HepG2 (cell line): ENCODE results near the gene CTNNBIP1. TPM values are rescaled to one million over a fixed set of nuclear protein-coding genes. Genes with fewer than 3 reads are reported as not detected.

ENCODE experiments used
- ATAC-seq: fragments of 200-7000 bp; cut with Tn5 transposase; 3 replicates; pipeline ENCODE4 v1.9.1; 2020; ENCODE audit warnings: mild to moderate bottlenecking, moderate library complexity
- BruUV-seq: library from RNA; stranded (reverse); fragments of 400-500 nt; replicated peaks from 2 replicates; lab custom pipeline; 2021; lab: Mats Ljungman, UMichigan
- CTCF ChIA-PET: fragments of 300-600 bp; formaldehyde crosslinking; extraction: SDS; loops from one replicate; lab custom pipeline; 2021; ENCODE audit warnings: low total read pairs, inconsistent platforms, low intra/inter-chr PET ratio; lab: Yijun Ruan, JAX
- POLR2A ChIA-PET: fragments of 350-600 bp; sonication (Branson Sonifier 250); formaldehyde crosslinking; loops from one replicate; lab custom pipeline; 2020; ENCODE audit warnings: antibody characterized with exemption, inconsistent platforms; lab: Yijun Ruan, JAX
- DNase-seq: peaks from one replicate; pipeline ENCODE4 v3.0.0-alpha.2; 2015; ENCODE audit warnings: low spot score
- FAIRE-seq: peaks from 3 replicates; lab custom pipeline; 2011; peaks lifted over from hg19 to GRCh38; lab: Jason Lieb, UNC
- H2AFZ ChIP-seq: one replicate; pipeline ENCODE4 v1.6.1; 2011; ENCODE audit warnings: low read length, inconsistent platforms
- H3K27ac ChIP-seq: fragments of 300-600 bp; 3 replicates; pipeline ENCODE4 v1.8.0; 2011; ENCODE audit warnings: mixed run types, mild to moderate bottlenecking, mixed read lengths, low read length, inconsistent platforms; ENCODE audit not compliant: insufficient read depth; ENCODE audit errors: extremely low read length
- H3K27me3 ChIP-seq, 2 experiments: fragments of 200-600 bp in 1 of 2; 2 replicates in 1 of 2; 3 replicates in 1 of 2; pipeline versions ENCODE4 v1.6.0 to v1.8.0; 2011; ENCODE audit warnings: low read length in 2 of 2, mild to moderate bottlenecking in 2 of 2, moderate library complexity in 2 of 2, inconsistent platforms in 1 of 2; ENCODE audit not compliant: insufficient read depth in 2 of 2, control insufficient read depth in 1 of 2
- H3K36me3 ChIP-seq, 2 experiments: fragments of 200-600 bp in 1 of 2; replicated peaks in 1 of 2; 2 replicates in 1 of 2; 3 replicates in 1 of 2; pipeline versions ENCODE4 v1.5.1 to v1.8.0; 2011; ENCODE audit warnings: low read length in 2 of 2, inconsistent platforms in 1 of 2; ENCODE audit not compliant: insufficient read depth in 2 of 2, control insufficient read depth in 1 of 2
- H3K4me1 ChIP-seq: 2 replicates; pipeline ENCODE4 v1.5.1; 2012; ENCODE audit warnings: low read length, inconsistent platforms; ENCODE audit not compliant: insufficient read depth
- H3K4me2 ChIP-seq: 2 replicates; pipeline ENCODE4 v1.6.0; 2011; ENCODE audit warnings: low read depth, low read length, inconsistent platforms
- H3K4me3 ChIP-seq, 3 experiments: fragments of 200-600 bp in 1 of 3; sonication (generic), shearing (Covaris generic) in 1 of 3; replicated peaks in 1 of 3; 2 replicates each; pipeline ENCODE4 v1.5.1; 2011 to 2016; ENCODE audit warnings: low read length in 3 of 3, inconsistent platforms in 2 of 3, low read depth in 2 of 3, mild to moderate bottlenecking in 2 of 3, control low read depth in 1 of 3, mixed read lengths in 1 of 3; ENCODE audit not compliant: insufficient read depth in 1 of 3
- H3K79me2 ChIP-seq: one replicate; pipeline ENCODE4 v1.6.1; 2011; ENCODE audit warnings: low read length, inconsistent platforms; ENCODE audit not compliant: insufficient read depth
- H3K9ac ChIP-seq: 2 replicates; pipeline ENCODE4 v1.6.0; 2011; ENCODE audit warnings: mild to moderate bottlenecking, low read depth, low read length, inconsistent platforms; ENCODE audit not compliant: insufficient read depth
- H3K9me3 ChIP-seq: 2 replicates; pipeline ENCODE4 v1.5.1; 2012; ENCODE audit warnings: mild to moderate bottlenecking, low read length
- H4K20me1 ChIP-seq: 2 replicates; pipeline ENCODE4 v1.6.0; 2011; ENCODE audit warnings: inconsistent platforms, mild to moderate bottlenecking, low read length, moderate library complexity; ENCODE audit not compliant: insufficient read depth
- ERF ChIP-seq: IDR thresholded peaks from 2 replicates; pipeline ENCODE4 v1.6.1; 2018; ENCODE audit warnings: missing biosample characterization, missing genetic modification reagents
- ETS1 ChIP-seq: sonication (generic); formaldehyde crosslinking; IDR thresholded peaks from 2 replicates; pipeline ENCODE4 v1.4.0; 2020; ENCODE audit warnings: missing genetic modification reagents
- MIER3 ChIP-seq: IDR thresholded peaks from 2 replicates; pipeline ENCODE4 v1.6.1; 2016; ENCODE audit warnings: missing compliant biosample characterization, borderline replicate concordance
- PHF20 ChIP-seq: sonication (generic); formaldehyde crosslinking; IDR thresholded peaks from 2 replicates; pipeline ENCODE4 v1.5.0; 2020; ENCODE audit warnings: mild to moderate bottlenecking, missing genetic modification reagents
- PITX1 ChIP-seq: sonication (generic); formaldehyde crosslinking; IDR thresholded peaks from 2 replicates; pipeline ENCODE4 v1.5.1; 2020; ENCODE audit warnings: mild to moderate bottlenecking, missing genetic modification reagents
- RELA ChIP-seq: sonication (generic); formaldehyde crosslinking; IDR thresholded peaks from 2 replicates; pipeline ENCODE4 v1.4.0; 2020; ENCODE audit warnings: missing genetic modification reagents
- SP1 ChIP-seq, 2 experiments: fragments of 450-650 bp in 1 of 2; sonication (generic) in 1 of 2; formaldehyde crosslinking in 1 of 2; IDR thresholded peaks; 2 replicates each; pipeline versions ENCODE4 v1.4.0 to v1.6.1; 2016 to 2020; ENCODE audit warnings: missing genetic modification reagents in 1 of 2
- ZBTB4 ChIP-seq: sonication (generic); formaldehyde crosslinking; IDR thresholded peaks from 2 replicates; pipeline ENCODE4 v1.4.0; 2020; ENCODE audit warnings: missing genetic modification reagents, mild to moderate bottlenecking, borderline replicate concordance
- ZSCAN21 ChIP-seq: sonication (generic); formaldehyde crosslinking; IDR thresholded peaks from 2 replicates; pipeline ENCODE4 v1.8.0; 2022; ENCODE audit warnings: mild to moderate bottlenecking, missing genetic modification reagents, moderate library complexity, borderline replicate concordance
- WGBS: methylation state at CpG from one replicate; pipeline ENCODE4 v1.1.6; 2017; ENCODE audit warnings: low lambda C conversion rate; 5-methylcytosine and 5-hydroxymethylcytosine counted together
- in situ Hi-C: cut with HindIII; loops from 2 replicates; pipeline ENCODE4 v1.10.0; 2017; ENCODE audit warnings: low pct_unique_long_range_greater_than_20kb; ENCODE audit not compliant: extremely low pct_ligation_motif_present
- intact Hi-C: fragments of 100-400 bp; cut with micrococcal nuclease; formaldehyde crosslinking; loops from one replicate; pipeline ENCODE4 v1.10.0; 2022; ENCODE audit not compliant: unreplicated experiment
- polyA plus RNA-seq, 8 experiments: library from polyadenylated mRNA; depleted of rRNA in 3 of 8; stranded (reverse) in 7 of 8; unstranded in 1 of 8; fragments of >200 nt; fragmentation: Illumina TruSeq in 4 of 8; extraction: Trizol in 4 of 8; gene quantifications; 2 replicates each; pipeline versions ENCODE4 v1.2.1 to v1.2.3, GENCODE V29; 2011 to 2016; ENCODE audit warnings: low read depth in 4 of 8, missing spikeins in 1 of 8, mixed read lengths in 1 of 8; ENCODE audit not compliant: insufficient read depth in 1 of 8
- total RNA-seq, 5 experiments: library from RNA; depleted of rRNA; stranded (reverse); fragments of >200 nt; fragmentation: Illumina TruSeq; extraction: Trizol; gene quantifications; 2 replicates each; pipeline ENCODE4 v1.2.3, GENCODE V29; 2016; ENCODE audit warnings: low read depth in 1 of 5
- TF ChIP-seq, protein P1 (sequence below): sonication (generic); formaldehyde crosslinking; IDR thresholded peaks from 2 replicates; pipeline ENCODE4 v1.8.0; 2022; ENCODE audit warnings: missing genetic modification reagents, low read depth, mild to moderate bottlenecking, borderline replicate concordance
- TF ChIP-seq, protein P2 (sequence below): sonication (generic); formaldehyde crosslinking; conservative IDR thresholded peaks from 2 replicates; pipeline ENCODE4 v1.5.0; 2020; ENCODE audit warnings: missing genetic modification reagents

Gene CTNNBIP1
- total and polyA plus RNA-seq, 2 of the 13 experiments (the other 11 are each of a cell fraction or from before 2014, with no cell fraction given) = 71.7 to 83.0 TPM

GRCh38 chr1:9850442-9851162 lies 59.5 kb downstream of the CTNNBIP1 start:
- ChIA-PET POLR2A (no interaction called here), CTCF (no interaction called here)
- BruUV-seq = no TSS peak
- Histone ChIP-seq H3K9me3 (0 out of 2 replicates have a peak, but pooled peaks cover 3% of the 10 kb centered on the region), H3K27me3 (no peaks in the 10 kb centered on the region), H3K36me3 (peaks cover 11 to 40% of the 10 kb centered on the region in 2 experiments; a peak in 4 of 5 replicates), H3K4me2 (no peak overlapping the region), H4K20me1 (0 out of 2 replicates have a peak, but pooled peaks cover 3% of the 10 kb centered on the region), H3K9ac (no peak overlapping the region), H2AFZ (no peak overlapping the region), H3K79me2 (no peaks in the 10 kb centered on the region), H3K4me3 (no peak overlapping the region), H3K27ac (no peak overlapping the region), H3K4me1 (peaks cover 3% of the 10 kb centered on the region; the same call in 1 of the 2 replicates)
- intact Hi-C loops = no loop called here
- TF ChIP-seq, protein P1, sequence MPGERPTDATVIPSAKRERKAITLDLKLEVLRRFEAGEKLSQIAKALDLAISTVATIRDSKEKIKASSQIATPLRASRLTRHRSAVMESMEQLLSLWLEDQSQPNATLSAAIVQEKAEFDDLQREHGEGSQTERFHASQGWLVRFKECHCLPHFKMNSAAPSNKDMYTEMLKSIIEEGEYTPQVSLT = no peak
- TF ChIP-seq SP1 (IDR thresholded peaks at IDR 0.05) = no peak
- TF ChIP-seq SP1 (CRISPR knock-in tag; IDR thresholded peaks at IDR 0.05) = no peak
- TF ChIP-seq PHF20 (CRISPR knock-in tag) = no peak
- TF ChIP-seq, protein P2, sequence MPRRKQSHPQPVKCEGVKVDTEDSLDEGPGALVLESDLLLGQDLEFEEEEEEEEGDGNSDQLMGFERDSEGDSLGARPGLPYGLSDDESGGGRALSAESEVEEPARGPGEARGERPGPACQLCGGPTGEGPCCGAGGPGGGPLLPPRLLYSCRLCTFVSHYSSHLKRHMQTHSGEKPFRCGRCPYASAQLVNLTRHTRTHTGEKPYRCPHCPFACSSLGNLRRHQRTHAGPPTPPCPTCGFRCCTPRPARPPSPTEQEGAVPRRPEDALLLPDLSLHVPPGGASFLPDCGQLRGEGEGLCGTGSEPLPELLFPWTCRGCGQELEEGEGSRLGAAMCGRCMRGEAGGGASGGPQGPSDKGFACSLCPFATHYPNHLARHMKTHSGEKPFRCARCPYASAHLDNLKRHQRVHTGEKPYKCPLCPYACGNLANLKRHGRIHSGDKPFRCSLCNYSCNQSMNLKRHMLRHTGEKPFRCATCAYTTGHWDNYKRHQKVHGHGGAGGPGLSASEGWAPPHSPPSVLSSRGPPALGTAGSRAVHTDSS = no peak
- TF ChIP-seq ETS1 (CRISPR knock-in tag) = no peak
- TF ChIP-seq MIER3 (CRISPR knock-in tag) = no peak
- no peak for TF ChIP-seq ZBTB4 (CRISPR knock-in tag)
- no peak for TF ChIP-seq RELA (CRISPR knock-in tag)
- TF ChIP-seq ERF = no peak
- TF ChIP-seq PITX1 (CRISPR knock-in tag) = no peak
- TF ChIP-seq ZSCAN21 (CRISPR knock-in tag) = no peak
- ATAC-seq (no peak), DNase-seq (no peak), FAIRE-seq (no peak)
- in situ Hi-C loops = no loop called here
- WGBS = 93% methylated on average over 14 of the region's 18 CpGs
